ENCODE measurements around the gene MORC3.
"Not testable (repeated sequence)": the region's sequence is repeated elsewhere in the genome, so short reads cannot be mapped to it uniquely, and the experiment has no call there.

MORC3 gene

GRCh38 chr21:36316872-36317484, 3.0 kb upstream of the MORC3 start:
- CTCF ChIA-PET, result no interaction called here
- H3K27ac ChIP-seq (ENCODE audit: extremely low read depth, low read depth, low read length), result no peak overlapping the region
- no peaks in the 10 kb centered on the region for H3K36me3 ChIP-seq (ENCODE audit: control insufficient read depth in 2 of 2, insufficient read depth in 1 of 2, low read length in 2 of 2)
- no peaks in the 10 kb centered on the region for H3K9me3 ChIP-seq (ENCODE audit: control insufficient read depth, insufficient read depth, low read depth, low read length)
- no peak overlapping the region for H3K4me3 ChIP-seq (ENCODE audit: low read depth, low read length)
- POLR2A ChIA-PET, result no interaction called here
- TF ChIP-seq ZNF548 (tag by site-specific recombination; IDR thresholded peaks at IDR 0.05), result no peak
- no peak for TF ChIP-seq RBAK (tag by site-specific recombination; IDR thresholded peaks at IDR 0.05)
- 0 out of 2 replicates have a peak, but pooled peaks have one; percentile 8 for TF ChIP-seq ZNF121 (tag by site-specific recombination; IDR thresholded peaks at IDR 0.05)
- no peak for TF ChIP-seq ZNF768 (tag by site-specific recombination; IDR thresholded peaks at IDR 0.05)
- peak; percentile 68; the same call in 1 of the 2 replicates for TF ChIP-seq ZNF341 (tag by site-specific recombination; IDR thresholded peaks at IDR 0.05; ENCODE audit: low read depth)
- H3K4me1 ChIP-seq (ENCODE audit: control insufficient read depth, insufficient read depth, low read length), result peaks cover 2% of the 10 kb centered on the region; the same call in 1 of the 2 replicates

GRCh38 chr21:36319406-36319766, 611 bp upstream of the MORC3 start:
- TF ChIP-seq ZSCAN23 (tag by site-specific recombination; IDR thresholded peaks at IDR 0.05) (peak; percentile 72; the same call in 1 of the 2 replicates), KLF9 (tag by site-specific recombination; IDR thresholded peaks at IDR 0.05; ENCODE audit: low read depth) (peak; percentile 17; the same call in 1 of the 2 replicates), KLF16 (tag by site-specific recombination; IDR thresholded peaks at IDR 0.05) (peak; percentile 62), ZNF335 (tag by site-specific recombination; conservative IDR thresholded peaks at IDR 0.05) (peak; percentile 85), EGR2 (tag by site-specific recombination; IDR thresholded peaks at IDR 0.05; ENCODE audit: low read depth) (peak; percentile 12; the same call in 1 of the 2 replicates), GLI4 (tag by site-specific recombination; IDR thresholded peaks at IDR 0.05) (0 out of 2 replicates have a peak, but pooled peaks have one; percentile 49), GLIS1 (tag by site-specific recombination; IDR thresholded peaks at IDR 0.05) (peak; percentile 15; the same call in 1 of the 2 replicates), ZFP69B (tag by site-specific recombination; IDR thresholded peaks at IDR 0.05) (peak; percentile 36; the same call in 1 of the 2 replicates), ZFHX2 (tag by site-specific recombination; conservative IDR thresholded peaks at IDR 0.05) (0 out of 2 replicates have a peak, but pooled peaks have one; percentile 15), ZNF639 (tag by site-specific recombination; IDR thresholded peaks at IDR 0.05) (peak; percentile 76), REST (tag by site-specific recombination; IDR thresholded peaks at IDR 0.05) (peak; percentile 57; the same call in 1 of the 2 replicates)
- Histone ChIP-seq H3K4me1 (ENCODE audit: control insufficient read depth, insufficient read depth, low read length) (peaks cover 12% of the 10 kb centered on the region), H3K27ac (ENCODE audit: extremely low read depth, low read depth, low read length) (peak overlapping the region; percentile 88)
- not testable (repeated sequence) for H3K4me3 ChIP-seq (ENCODE audit: low read depth, low read length); H3K36me3 ChIP-seq (ENCODE audit: control insufficient read depth in 2 of 2, insufficient read depth in 1 of 2, low read length in 2 of 2); H3K9me3 ChIP-seq (ENCODE audit: control insufficient read depth, insufficient read depth, low read depth, low read length)
- POLR2A ChIA-PET, result interaction anchor here (0.5 to 2.2 kb wide), 43 partner anchors 10 to 382 kb away, joined by 3 to 28 read pairs (median 4); partner anchors contain the start of genes CBR1, CBR3, CHAF1B and DOP1B
- CTCF ChIA-PET, result interaction anchor here (0.6 to 1.3 kb wide), 8 partner anchors 11 to 197 kb away, joined by 3 to 4 read pairs (median 4); no protein-coding TSS in a partner anchor
